KMS-11 (cell line): ENCODE data around the gene ASPHD2.

Source experiments
- H2AFZ ChIP-seq: fragments of 200-600 bp; sonication (generic); 2 replicates; pipeline ENCODE4 v1.6.1; 2016; ENCODE audit warnings: antibody characterized with exemption, mixed run types, low read depth
- H3K27ac ChIP-seq: fragments of 200-600 bp; sonication (generic); 2 replicates; pipeline ENCODE4 v1.6.1; 2016; ENCODE audit warnings: mild to moderate bottlenecking, mixed run types
- H3K27me3 ChIP-seq: fragments of 200-600 bp; sonication (generic); 2 replicates; pipeline ENCODE4 v1.6.1; 2017; ENCODE audit warnings: mild to moderate bottlenecking, low read depth, mixed run types, moderate library complexity; ENCODE audit not compliant: insufficient read depth
- H3K36me3 ChIP-seq: fragments of 200-600 bp; sonication (generic); 2 replicates; pipeline ENCODE4 v1.6.1; 2017; ENCODE audit warnings: mild to moderate bottlenecking, mixed run types; ENCODE audit not compliant: insufficient read depth
- H3K4me1 ChIP-seq: fragments of 200-600 bp; sonication (generic); 2 replicates; pipeline ENCODE4 v1.6.1; 2016; ENCODE audit warnings: mild to moderate bottlenecking, low read depth, mixed run types; ENCODE audit not compliant: poor library complexity, severe bottlenecking
- H3K4me2 ChIP-seq: fragments of 200-600 bp; sonication (generic); 2 replicates; pipeline ENCODE4 v1.7.0; 2016; ENCODE audit warnings: mild to moderate bottlenecking, mixed run types
- H3K4me3 ChIP-seq: fragments of 200-600 bp; sonication (generic); IDR thresholded peaks from 2 replicates; pipeline ENCODE4 v1.6.1; 2017; ENCODE audit warnings: low read depth, low read length, mixed read lengths; ENCODE audit not compliant: insufficient read depth
- H3K79me2 ChIP-seq: fragments of 200-600 bp; sonication (generic); 2 replicates; pipeline ENCODE4 v1.6.1; 2016; ENCODE audit warnings: low read depth, mixed run types; ENCODE audit not compliant: insufficient read depth
- H3K9ac ChIP-seq: fragments of 200-600 bp; sonication (generic); 2 replicates; pipeline ENCODE4 v1.6.1; 2016; ENCODE audit warnings: mild to moderate bottlenecking, mixed run types
- H4K20me1 ChIP-seq: fragments of 200-600 bp; sonication (generic); 2 replicates; pipeline ENCODE4 v1.6.1; 2016; ENCODE audit warnings: mild to moderate bottlenecking, mixed run types; ENCODE audit not compliant: insufficient read depth
- CTCF ChIP-seq: fragments of 200-600 bp; sonication (generic); conservative IDR thresholded peaks from 2 replicates; pipeline ENCODE4 v1.6.1; 2017; ENCODE audit warnings: low read depth, mild to moderate bottlenecking, antibody characterized with exemption, low read length, moderate library complexity, mixed read lengths

ASPHD2 gene

GRCh38 chr22:26453812-26454500 lies 24.9 kb downstream of the ASPHD2 start:
- H4K20me1 ChIP-seq, result no peaks in the 10 kb centered on the region
- no peak overlapping the region for H3K9ac ChIP-seq
- no peak overlapping the region for H3K4me2 ChIP-seq
- no peaks in the 10 kb centered on the region for H3K79me2 ChIP-seq
- no peak overlapping the region for H3K4me3 ChIP-seq
- no peak overlapping the region for H2AFZ ChIP-seq
- H3K27ac ChIP-seq, result no peak overlapping the region
- no peaks in the 10 kb centered on the region for H3K27me3 ChIP-seq
- H3K4me1 ChIP-seq, result no peaks in the 10 kb centered on the region
- H3K36me3 ChIP-seq, result peaks cover 4% of the 10 kb centered on the region; the same call in 1 of the 2 replicates
- TF ChIP-seq CTCF, result no peak

- no peak overlapping the region for H3K27ac ChIP-seq
- H3K36me3 ChIP-seq, result peaks cover 4% of the 10 kb centered on the region; the same call in 1 of the 2 replicates
- H3K27me3 ChIP-seq, result no peaks in the 10 kb centered on the region
- H2AFZ ChIP-seq, result no peak overlapping the region
- H4K20me1 ChIP-seq, result no peaks in the 10 kb centered on the region
- no peak overlapping the region for H3K9ac ChIP-seq
- no peaks in the 10 kb centered on the region for H3K79me2 ChIP-seq
- no peak overlapping the region for H3K4me2 ChIP-seq
- H3K4me1 ChIP-seq, result no peaks in the 10 kb centered on the region
- no peak for TF ChIP-seq CTCF
- no peak overlapping the region for H3K4me3 ChIP-seq
These were observed 28.7 kb downstream of the ASPHD2 start for GRCh38 chr22:26457661-26458272.

GRCh38 chr22:26460202-26460601 lies 31.1 kb downstream of the ASPHD2 start:
- no peak for TF ChIP-seq CTCF
- Histone ChIP-seq H3K9ac (no peak overlapping the region), H3K4me1 (no peaks in the 10 kb centered on the region), H4K20me1 (no peaks in the 10 kb centered on the region), H3K36me3 (peaks cover 4% of the 10 kb centered on the region; the same call in 1 of the 2 replicates), H3K79me2 (no peaks in the 10 kb centered on the region), H2AFZ (no peak overlapping the region), H3K27me3 (no peaks in the 10 kb centered on the region), H3K27ac (no peak overlapping the region), H3K4me2 (no peak overlapping the region), H3K4me3 (no peak overlapping the region)

GRCh38 chr22:26461188-26461810 lies 32.2 kb downstream of the ASPHD2 start:
- Histone ChIP-seq H3K36me3 (peaks cover 4% of the 10 kb centered on the region; the same call in 1 of the 2 replicates), H3K27ac (no peak overlapping the region), H3K27me3 (no peaks in the 10 kb centered on the region), H3K4me2 (no peak overlapping the region), H3K79me2 (no peaks in the 10 kb centered on the region), H3K4me1 (no peaks in the 10 kb centered on the region), H2AFZ (no peak overlapping the region), H4K20me1 (no peaks in the 10 kb centered on the region), H3K9ac (no peak overlapping the region), H3K4me3 (no peak overlapping the region)
- peak; percentile 93 for TF ChIP-seq CTCF
